ENCODE measurements around the gene CAMTA1.
A peak's percentile ranks its signal among the peaks of the same experiment; 100 is the strongest.

DNA sequence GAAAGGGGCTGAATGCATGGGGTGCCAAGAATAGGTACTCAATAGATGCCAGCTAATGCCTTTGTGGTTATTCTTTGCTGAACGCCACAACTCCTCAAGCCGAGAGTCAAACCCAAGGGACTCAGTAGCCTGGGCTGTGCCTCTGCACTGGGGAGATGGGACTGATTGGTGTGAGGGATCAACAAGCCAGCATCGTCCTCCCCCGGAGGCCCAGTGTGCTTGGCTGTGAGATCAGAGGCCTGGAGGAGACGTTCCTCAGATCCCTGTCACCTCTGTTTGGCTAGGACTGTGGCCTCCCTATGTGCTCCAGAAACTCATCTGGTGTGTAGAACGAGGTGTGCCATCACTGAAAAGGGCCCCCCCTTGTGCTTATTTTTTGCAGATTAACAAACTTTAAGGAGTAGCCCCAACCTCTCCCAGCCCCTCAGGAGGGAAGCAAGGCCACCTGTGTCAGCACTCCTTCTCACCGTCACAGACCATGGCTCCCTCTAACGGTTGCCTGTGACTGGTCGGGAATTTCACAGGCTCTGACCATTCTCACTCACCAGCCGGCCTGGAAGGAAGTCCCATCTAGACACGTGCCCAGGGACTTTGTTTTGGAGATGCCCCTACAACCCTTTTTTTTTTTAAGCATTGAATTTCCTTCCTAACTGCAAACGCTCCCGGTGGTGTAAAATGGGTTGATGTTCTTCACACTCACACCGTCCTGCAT is 791.8 kb downstream of the CAMTA1 start:
- TF ChIP-seq, protein P1, sequence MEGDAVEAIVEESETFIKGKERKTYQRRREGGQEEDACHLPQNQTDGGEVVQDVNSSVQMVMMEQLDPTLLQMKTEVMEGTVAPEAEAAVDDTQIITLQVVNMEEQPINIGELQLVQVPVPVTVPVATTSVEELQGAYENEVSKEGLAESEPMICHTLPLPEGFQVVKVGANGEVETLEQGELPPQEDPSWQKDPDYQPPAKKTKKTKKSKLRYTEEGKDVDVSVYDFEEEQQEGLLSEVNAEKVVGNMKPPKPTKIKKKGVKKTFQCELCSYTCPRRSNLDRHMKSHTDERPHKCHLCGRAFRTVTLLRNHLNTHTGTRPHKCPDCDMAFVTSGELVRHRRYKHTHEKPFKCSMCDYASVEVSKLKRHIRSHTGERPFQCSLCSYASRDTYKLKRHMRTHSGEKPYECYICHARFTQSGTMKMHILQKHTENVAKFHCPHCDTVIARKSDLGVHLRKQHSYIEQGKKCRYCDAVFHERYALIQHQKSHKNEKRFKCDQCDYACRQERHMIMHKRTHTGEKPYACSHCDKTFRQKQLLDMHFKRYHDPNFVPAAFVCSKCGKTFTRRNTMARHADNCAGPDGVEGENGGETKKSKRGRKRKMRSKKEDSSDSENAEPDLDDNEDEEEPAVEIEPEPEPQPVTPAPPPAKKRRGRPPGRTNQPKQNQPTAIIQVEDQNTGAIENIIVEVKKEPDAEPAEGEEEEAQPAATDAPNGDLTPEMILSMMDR (IDR thresholded peaks at IDR 0.05): peak in 3 of 6 experiments; percentile 9 to 18 (median 18)
- TF ChIP-seq POLR2A (IDR thresholded peaks at IDR 0.05): no peak
